A549 (cell line): ENCODE data around the gene IRAK3. TPM values are rescaled to one million over a fixed set of nuclear protein-coding genes. Genes with fewer than 3 reads are reported as not detected.

Experiments used
- ATAC-seq, 2 experiments: fragments of 200-7000 bp in 1 of 2; fragments of >200 bp in 1 of 2; cut with Nextera tagmentation in 1 of 2; cut with Tn5 transposase in 1 of 2; 3 replicates each; pipeline versions ENCODE4 v1.8.0 to v1.9.1; 2018 to 2020; ENCODE audit warnings: mild to moderate bottlenecking in 1 of 2, moderate library complexity in 1 of 2
- CTCF ChIA-PET: fragments of 300-600 bp; sonication (Branson Sonifier 250); formaldehyde crosslinking; extraction: SDS; loops from one replicate; lab custom pipeline; 2021; ENCODE audit warnings: antibody characterized with exemption, inconsistent platforms; lab: Yijun Ruan, JAX
- POLR2A ChIA-PET: fragments of 350-600 bp; formaldehyde crosslinking; extraction: SDS; loops from one replicate; lab custom pipeline; 2021; ENCODE audit warnings: antibody characterized with exemption, inconsistent platforms; lab: Yijun Ruan, JAX
- DNase-seq, 2 experiments: peaks; one replicate each; pipeline versions ENCODE4 v3.0.0 to v3.0.0-alpha.2; 2011 to 2016; ENCODE audit warnings: low read depth in 1 of 2, low spot score in 1 of 2
- FAIRE-seq: peaks from 2 replicates; lab custom pipeline; 2011; peaks lifted over from hg19 to GRCh38; lab: Jason Lieb, UNC
- H3K27ac ChIP-seq, 2 experiments: fragments of >200 bp; sonication (Bioruptor Twin); formaldehyde crosslinking; 3 replicates each; pipeline ENCODE4 v1.5.1; 2016 to 2017
- H3K4me1 ChIP-seq: fragments of >200 bp; sonication (Bioruptor Twin); formaldehyde crosslinking; 3 replicates; pipeline ENCODE4 v1.6.1; 2016
- H3K4me2 ChIP-seq: fragments of >200 bp; sonication (Bioruptor Twin); formaldehyde crosslinking; 3 replicates; pipeline ENCODE4 v1.6.1; 2016
- H3K4me3 ChIP-seq: fragments of >200 bp; sonication (Bioruptor Twin); formaldehyde crosslinking; 3 replicates; pipeline ENCODE4 v1.5.1; 2016
- H3K9me3 ChIP-seq: fragments of >200 bp; sonication (Bioruptor Twin); formaldehyde crosslinking; 3 replicates; pipeline ENCODE4 v1.6.1; 2016
- CBX8 ChIP-seq: fragments of 200-600 bp; sonication (generic); IDR thresholded peaks from 2 replicates; pipeline ENCODE4 v1.6.1; 2016
- EHF ChIP-seq: fragments of 250-450 bp; sonication (Bioruptor Pico); IDR thresholded peaks from 2 replicates; pipeline ENCODE4 v1.5.0; 2020; ENCODE audit warnings: mild to moderate bottlenecking
- EHMT2 ChIP-seq: fragments of 200-600 bp; sonication (generic); IDR thresholded peaks from 2 replicates; pipeline ENCODE4 v1.6.1; 2016; ENCODE audit warnings: antibody characterized with exemption, low read depth, mild to moderate bottlenecking, moderate library complexity
- GATA3 ChIP-seq: IDR thresholded peaks from 2 replicates; pipeline ENCODE4 v1.6.1; 2012; ENCODE audit warnings: borderline replicate concordance
- HOXB13 ChIP-seq: fragments of 250-450 bp; sonication (Bioruptor Pico); IDR thresholded peaks from 2 replicates; pipeline ENCODE4 v1.5.0; 2020; ENCODE audit warnings: low read depth, mild to moderate bottlenecking, moderate library complexity
- KDM5A ChIP-seq: fragments of 200-600 bp; sonication (generic); IDR thresholded peaks from 2 replicates; pipeline ENCODE4 v1.6.1; 2016; ENCODE audit warnings: antibody characterized with exemption, mild to moderate bottlenecking
- MYC ChIP-seq: IDR thresholded peaks from 2 replicates; pipeline ENCODE4 v1.6.1; 2012; ENCODE audit warnings: mild to moderate bottlenecking, inconsistent platforms, low read length, improper control_type of control experiment, borderline replicate concordance
- NR3C1 ChIP-seq: fragments of >200 bp; sonication (Bioruptor Twin); formaldehyde crosslinking; IDR thresholded peaks from 3 replicates; pipeline ENCODE4 v1.6.1; 2017
- POLR2AphosphoS2 ChIP-seq: conservative IDR thresholded peaks from 2 replicates; pipeline ENCODE4 v1.6.1; 2012; ENCODE audit warnings: low read length, improper control_type of control experiment, inconsistent platforms
- RAD21 ChIP-seq, 2 experiments: fragments of >200 bp in 1 of 2; sonication (Bioruptor Twin) in 1 of 2; formaldehyde crosslinking in 1 of 2; IDR thresholded peaks in 1 of 2; conservative IDR thresholded peaks in 1 of 2; 2 replicates in 1 of 2; 3 replicates in 1 of 2; pipeline ENCODE4 v1.6.1; 2012 to 2018; ENCODE audit warnings: inconsistent platforms in 1 of 2
- RCOR1 ChIP-seq: fragments of 150-350 bp; IDR thresholded peaks from 2 replicates; pipeline ENCODE4 v1.6.1; 2014; ENCODE audit warnings: antibody characterized with exemption, low read length, low read depth
- RNF2 ChIP-seq: fragments of 200-600 bp; sonication (generic); IDR thresholded peaks from 2 replicates; pipeline ENCODE4 v1.6.1; 2016; ENCODE audit warnings: low read depth, mild to moderate bottlenecking, antibody characterized with exemption, moderate library complexity, borderline replicate concordance
- SMC3 ChIP-seq: fragments of >200 bp; sonication (Bioruptor Twin); formaldehyde crosslinking; IDR thresholded peaks from 3 replicates; pipeline ENCODE4 v1.6.1; 2018; ENCODE audit warnings: inconsistent platforms
- SREBF2 ChIP-seq: fragments of 450-650 bp; IDR thresholded peaks from 2 replicates; pipeline ENCODE4 v1.6.1; 2014; ENCODE audit warnings: mild to moderate bottlenecking, moderate library complexity
- TP53 ChIP-seq: fragments of 250-450 bp; sonication (Bioruptor Pico); IDR thresholded peaks from 2 replicates; pipeline ENCODE4 v1.5.0; 2021; ENCODE audit warnings: mild to moderate bottlenecking, moderate library complexity
- ZNF302 ChIP-seq: fragments of 250-450 bp; sonication (Bioruptor Pico); IDR thresholded peaks from 2 replicates; pipeline ENCODE4 v1.9.0; 2021; ENCODE audit warnings: inconsistent platforms, mild to moderate bottlenecking, moderate library complexity
- ZSCAN20 ChIP-seq: fragments of 250-450 bp; sonication (Bioruptor Pico); IDR thresholded peaks from 2 replicates; pipeline ENCODE4 v1.8.0; 2022; ENCODE audit warnings: mild to moderate bottlenecking, moderate library complexity
- WGBS: methylation state at CpG from one replicate; pipeline ENCODE4 v1.1.6; 2017; ENCODE audit errors: missing lambda C conversion rate; 5-methylcytosine and 5-hydroxymethylcytosine counted together
- polyA plus RNA-seq, 4 experiments: library from polyadenylated mRNA; depleted of rRNA in 3 of 4; stranded (reverse); fragments of >200 nt; fragmentation: RNase III in 1 of 4; extraction: RNeasy Plus Mini Kit Qiagen cat#74134 plus additional on column Dnase treatment in 1 of 4; gene quantifications; 2 replicates in 3 of 4; 3 replicates in 1 of 4; pipeline ENCODE4 v1.2.3, GENCODE V29; 2011 to 2017
- TF ChIP-seq, protein P1 (sequence below): fragments of >200 bp; sonication (Bioruptor Twin); formaldehyde crosslinking; IDR thresholded peaks from 3 replicates; pipeline ENCODE4 v1.5.1; 2016
- TF ChIP-seq, protein P2 (sequence below): fragments of >200 bp; sonication (Bioruptor Twin); formaldehyde crosslinking; IDR thresholded peaks from 2 replicates; pipeline ENCODE4 v1.6.1; 2016
- TF ChIP-seq, protein P3 (sequence below): IDR thresholded peaks from 2 replicates; pipeline ENCODE4 v1.6.1; 2012

The IRAK3 gene
- polyA plus RNA-seq, 2 of the 4 experiments (the other 2 are of a cell fraction), result 0.06 to 0.25 TPM

DNA sequence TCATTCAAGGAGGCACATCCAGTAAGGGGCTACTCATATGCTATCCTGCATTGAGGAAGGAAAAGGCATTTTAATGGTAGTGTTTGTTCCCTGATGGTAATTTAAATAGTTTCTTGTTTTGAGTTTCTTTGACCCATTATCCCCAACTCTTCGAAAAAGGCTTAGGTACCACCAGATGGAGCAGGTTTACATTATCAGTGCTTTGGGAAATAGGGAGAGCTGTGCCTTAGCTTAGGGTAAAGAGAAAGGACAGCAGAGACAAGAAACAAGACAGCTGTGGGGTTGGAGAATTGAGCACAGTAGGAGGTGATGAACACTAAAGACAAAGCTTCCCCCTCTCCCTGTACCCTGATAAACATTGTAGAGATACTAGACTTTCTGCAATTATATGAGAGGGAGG is 84.1 kb downstream of the IRAK3 start:
- Histone ChIP-seq H3K4me2 (no peak overlapping the region), H3K4me3 (no peak overlapping the region), H3K4me1 (no peaks in the 10 kb centered on the region), H3K27ac (no peak overlapping the region), H3K9me3 (no peaks in the 10 kb centered on the region)
- TF ChIP-seq CBX8 (no peak), MYC (no peak), EHF (CRISPR knock-in tag) (no peak), SREBF2 (no peak), RNF2 (no peak), ZNF302 (CRISPR knock-in tag) (no peak), HOXB13 (CRISPR knock-in tag) (no peak), ZSCAN20 (no peak), KDM5A (no peak), POLR2AphosphoS2 (no peak), RCOR1 (no peak), NR3C1 (no peak), TP53 (CRISPR knock-in tag) (no peak), GATA3 (no peak)
- TF ChIP-seq, protein P1, sequence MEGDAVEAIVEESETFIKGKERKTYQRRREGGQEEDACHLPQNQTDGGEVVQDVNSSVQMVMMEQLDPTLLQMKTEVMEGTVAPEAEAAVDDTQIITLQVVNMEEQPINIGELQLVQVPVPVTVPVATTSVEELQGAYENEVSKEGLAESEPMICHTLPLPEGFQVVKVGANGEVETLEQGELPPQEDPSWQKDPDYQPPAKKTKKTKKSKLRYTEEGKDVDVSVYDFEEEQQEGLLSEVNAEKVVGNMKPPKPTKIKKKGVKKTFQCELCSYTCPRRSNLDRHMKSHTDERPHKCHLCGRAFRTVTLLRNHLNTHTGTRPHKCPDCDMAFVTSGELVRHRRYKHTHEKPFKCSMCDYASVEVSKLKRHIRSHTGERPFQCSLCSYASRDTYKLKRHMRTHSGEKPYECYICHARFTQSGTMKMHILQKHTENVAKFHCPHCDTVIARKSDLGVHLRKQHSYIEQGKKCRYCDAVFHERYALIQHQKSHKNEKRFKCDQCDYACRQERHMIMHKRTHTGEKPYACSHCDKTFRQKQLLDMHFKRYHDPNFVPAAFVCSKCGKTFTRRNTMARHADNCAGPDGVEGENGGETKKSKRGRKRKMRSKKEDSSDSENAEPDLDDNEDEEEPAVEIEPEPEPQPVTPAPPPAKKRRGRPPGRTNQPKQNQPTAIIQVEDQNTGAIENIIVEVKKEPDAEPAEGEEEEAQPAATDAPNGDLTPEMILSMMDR, result no peak
- TF ChIP-seq, protein P2, sequence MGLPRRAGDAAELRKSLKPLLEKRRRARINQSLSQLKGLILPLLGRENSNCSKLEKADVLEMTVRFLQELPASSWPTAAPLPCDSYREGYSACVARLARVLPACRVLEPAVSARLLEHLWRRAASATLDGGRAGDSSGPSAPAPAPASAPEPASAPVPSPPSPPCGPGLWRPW, result no peak
- TF ChIP-seq, protein P3, sequence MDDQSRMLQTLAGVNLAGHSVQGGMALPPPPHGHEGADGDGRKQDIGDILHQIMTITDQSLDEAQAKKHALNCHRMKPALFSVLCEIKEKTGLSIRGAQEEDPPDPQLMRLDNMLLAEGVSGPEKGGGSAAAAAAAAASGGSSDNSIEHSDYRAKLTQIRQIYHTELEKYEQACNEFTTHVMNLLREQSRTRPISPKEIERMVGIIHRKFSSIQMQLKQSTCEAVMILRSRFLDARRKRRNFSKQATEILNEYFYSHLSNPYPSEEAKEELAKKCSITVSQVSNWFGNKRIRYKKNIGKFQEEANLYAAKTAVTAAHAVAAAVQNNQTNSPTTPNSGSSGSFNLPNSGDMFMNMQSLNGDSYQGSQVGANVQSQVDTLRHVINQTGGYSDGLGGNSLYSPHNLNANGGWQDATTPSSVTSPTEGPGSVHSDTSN, result no peak
- FAIRE-seq (no peak), ATAC-seq (no peak; a peak in 1 of 6 replicates), DNase-seq (no peak)
- CTCF ChIA-PET, result interaction anchor here (1.0 to 1.5 kb wide), 5 partner anchors 10 to 436 kb away, joined by 3 to 6 read pairs (median 4); no protein-coding TSS in a partner anchor
- WGBS, result 0% methylated on average over 1 of the region's 1 CpG
- POLR2A ChIA-PET, result no interaction called here

DNA sequence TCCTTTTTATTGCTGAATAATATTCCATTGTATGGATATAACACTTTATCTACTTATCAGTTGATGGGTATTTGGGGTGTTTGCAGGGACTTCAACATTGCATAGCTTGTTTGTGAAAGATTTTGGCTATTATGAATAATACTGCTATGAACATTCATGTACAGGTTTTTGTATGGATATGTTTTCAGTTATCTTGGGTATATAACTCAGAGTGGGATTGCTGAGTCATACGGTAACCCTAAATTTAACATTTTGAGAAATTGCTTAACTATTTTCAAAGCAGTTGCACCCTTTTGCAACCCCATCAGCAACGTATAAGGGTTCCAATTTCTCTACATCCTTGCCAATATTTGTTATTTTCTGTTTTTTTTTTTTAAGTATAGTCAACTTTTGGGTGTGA is 86.0 kb downstream of the IRAK3 start:
- DNase-seq (no peak), ATAC-seq (no peak), FAIRE-seq (no peak)
- ChIA-PET CTCF (interaction anchor here (1.0 kb wide), 1 partner anchor 8 kb away, joined by 5 read pairs; no protein-coding TSS in a partner anchor), POLR2A (no interaction called here)
- Histone ChIP-seq H3K4me3 (no peak overlapping the region), H3K27ac (no peak overlapping the region), H3K9me3 (no peaks in the 10 kb centered on the region), H3K4me1 (no peaks in the 10 kb centered on the region), H3K4me2 (no peak overlapping the region)
- TF ChIP-seq SREBF2 (no peak), ZSCAN20 (no peak), EHMT2 (no peak)
- WGBS, result 45% methylated on average over 2 of the region's 2 CpGs

DNA sequence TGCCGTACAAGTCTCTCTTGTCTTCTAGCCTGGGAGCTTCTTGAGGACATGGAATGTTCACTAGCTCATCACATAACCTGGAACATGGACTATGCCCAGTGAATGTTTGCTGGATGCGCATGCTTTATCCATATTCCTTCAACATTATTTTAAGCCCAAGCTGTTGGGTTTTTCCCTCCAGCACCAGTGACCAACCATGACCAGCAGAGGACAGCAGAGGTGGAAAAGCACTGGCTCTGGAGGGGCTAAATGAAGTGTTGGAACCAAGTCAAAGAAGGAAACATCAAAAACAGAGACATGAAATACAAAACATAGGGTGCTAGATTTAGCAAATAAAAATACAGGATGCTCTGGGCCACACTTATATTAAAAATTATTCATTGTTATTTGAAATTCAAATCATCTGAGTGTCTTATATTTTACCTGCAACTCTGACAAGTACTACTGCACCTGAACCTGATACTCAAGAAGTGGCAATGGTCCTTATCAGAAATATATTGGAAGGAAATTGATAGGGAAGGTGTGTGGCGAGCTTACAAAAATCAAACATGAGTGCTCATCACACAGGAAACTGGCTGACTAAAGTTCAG is 90.2 kb downstream of the IRAK3 start:
- POLR2A ChIA-PET, result interaction anchor here (0.6 kb wide), 1 partner anchor 110 kb away, joined by 3 read pairs; the partner anchor contains the start of gene TMBIM4

More for the DNA sequence above, 90.2 kb downstream of the IRAK3 start:
- WGBS, result 0% methylated on average over 3 of the region's 3 CpGs
- DNase-seq (peak; percentile 21 to 33), FAIRE-seq (no peak), ATAC-seq (peak; percentile 70 to 82; a peak in 4 of 6 replicates)
- TF ChIP-seq, protein P1, result peak; percentile 42
- no peak for TF ChIP-seq ZSCAN20
- TF ChIP-seq SMC3, result peak; percentile 42
- peak; percentile 36 to 39; a peak in 3 of 5 replicates for TF ChIP-seq RAD21 (conservative IDR thresholded peaks at IDR 0.05 in 1 of 2, IDR thresholded peaks at IDR 0.05 in 1 of 2)
- Histone ChIP-seq H3K4me2 (no peak overlapping the region), H3K4me3 (no peak overlapping the region), H3K27ac (no peak overlapping the region), H3K9me3 (0 out of 3 replicates have a peak, but pooled peaks cover 3% of the 10 kb centered on the region), H3K4me1 (no peaks in the 10 kb centered on the region)
- CTCF ChIA-PET, result interaction anchor here (0.6 to 2.1 kb wide), 8 partner anchors 9 to 417 kb away, joined by 3 to 9 read pairs (median 3); no protein-coding TSS in a partner anchor
